ENCODE data around the gene RTL9.

DNA sequence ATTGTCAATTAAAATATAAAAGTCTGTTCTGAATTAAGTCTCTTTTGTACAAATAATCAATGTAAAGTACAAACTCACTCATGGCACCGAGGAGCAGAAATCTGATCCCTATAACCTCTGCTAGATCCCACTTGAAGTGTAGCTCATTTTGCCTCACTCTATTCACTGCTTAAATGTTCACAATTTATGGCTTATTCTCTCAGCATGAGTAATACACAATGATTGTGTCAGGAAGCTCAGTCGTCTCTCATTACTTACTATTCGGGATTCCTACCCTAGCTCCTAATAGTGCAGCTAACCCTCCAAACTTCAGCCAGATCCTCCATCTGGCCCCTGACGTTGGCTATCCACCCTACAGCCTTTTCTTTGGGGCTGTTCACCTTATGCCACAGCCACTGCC is 36.0 kb upstream of the RTL9 start:
- no peak for TF ChIP-seq POLR2A (IDR thresholded peaks at IDR 0.05)
- TF ChIP-seq, protein P1, sequence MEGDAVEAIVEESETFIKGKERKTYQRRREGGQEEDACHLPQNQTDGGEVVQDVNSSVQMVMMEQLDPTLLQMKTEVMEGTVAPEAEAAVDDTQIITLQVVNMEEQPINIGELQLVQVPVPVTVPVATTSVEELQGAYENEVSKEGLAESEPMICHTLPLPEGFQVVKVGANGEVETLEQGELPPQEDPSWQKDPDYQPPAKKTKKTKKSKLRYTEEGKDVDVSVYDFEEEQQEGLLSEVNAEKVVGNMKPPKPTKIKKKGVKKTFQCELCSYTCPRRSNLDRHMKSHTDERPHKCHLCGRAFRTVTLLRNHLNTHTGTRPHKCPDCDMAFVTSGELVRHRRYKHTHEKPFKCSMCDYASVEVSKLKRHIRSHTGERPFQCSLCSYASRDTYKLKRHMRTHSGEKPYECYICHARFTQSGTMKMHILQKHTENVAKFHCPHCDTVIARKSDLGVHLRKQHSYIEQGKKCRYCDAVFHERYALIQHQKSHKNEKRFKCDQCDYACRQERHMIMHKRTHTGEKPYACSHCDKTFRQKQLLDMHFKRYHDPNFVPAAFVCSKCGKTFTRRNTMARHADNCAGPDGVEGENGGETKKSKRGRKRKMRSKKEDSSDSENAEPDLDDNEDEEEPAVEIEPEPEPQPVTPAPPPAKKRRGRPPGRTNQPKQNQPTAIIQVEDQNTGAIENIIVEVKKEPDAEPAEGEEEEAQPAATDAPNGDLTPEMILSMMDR (IDR thresholded peaks at IDR 0.05), result no peak

Measured in Peyer's patch (tissue), 4 donors.